ENCODE results near the gene MYH10.

The MYH10 gene

DNA sequence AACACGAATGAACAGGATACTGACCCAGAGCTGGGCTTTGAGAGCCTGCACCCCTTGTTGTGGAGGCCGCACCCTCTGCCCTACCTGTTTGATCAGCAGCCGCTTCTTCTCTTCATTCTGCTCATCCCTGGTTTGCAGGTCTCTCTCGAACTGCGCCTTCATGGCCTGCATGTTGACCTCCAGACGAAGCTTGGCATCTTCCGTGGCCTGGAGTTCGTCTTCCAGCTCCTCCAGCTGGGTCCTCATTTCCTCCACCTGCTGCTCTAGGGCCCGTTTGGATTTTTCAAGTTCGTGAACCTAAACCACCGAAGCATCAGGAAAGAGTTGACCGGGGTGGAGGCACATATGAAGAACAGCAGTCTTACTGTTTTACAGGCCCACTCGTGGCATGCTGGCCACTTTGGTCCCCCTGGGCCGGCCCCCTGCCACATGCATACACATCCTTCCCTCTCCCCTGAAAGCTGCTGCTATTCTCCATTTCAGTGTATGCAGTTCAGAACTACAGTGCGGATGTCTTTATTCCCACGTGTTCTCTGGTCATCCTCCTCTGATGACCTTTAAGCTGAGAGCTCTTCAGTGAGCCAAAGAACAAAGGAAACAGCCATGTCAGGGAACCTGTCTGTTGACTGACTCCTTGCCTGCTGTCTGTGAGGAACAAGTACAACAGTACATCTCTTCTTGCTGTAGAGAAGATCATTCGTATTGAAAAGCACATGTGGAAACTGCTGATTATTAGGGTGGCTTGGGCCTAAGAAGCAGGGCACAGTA, 140.1 kb downstream of the MYH10 start:
- DNase-seq: no peak

DNA sequence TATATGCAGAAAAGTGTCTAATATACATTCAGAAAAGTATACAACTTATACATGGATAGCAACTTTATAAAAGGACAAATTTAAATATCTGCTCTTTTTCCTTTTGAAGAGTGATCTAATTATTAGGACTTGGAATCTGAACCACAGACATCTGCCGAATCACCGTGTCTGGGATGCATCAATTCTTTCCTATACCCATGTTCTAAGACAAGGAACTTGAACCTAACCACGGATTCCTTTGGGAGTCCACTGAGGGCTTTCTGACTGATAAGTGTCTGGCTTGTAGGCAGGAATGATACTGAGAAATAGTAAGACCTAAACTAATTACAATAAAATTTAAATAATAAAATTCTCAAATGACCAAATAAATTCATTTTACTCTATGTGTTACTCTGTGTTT, 140.7 kb downstream of the MYH10 start:
- no peak for DNase-seq

DNA sequence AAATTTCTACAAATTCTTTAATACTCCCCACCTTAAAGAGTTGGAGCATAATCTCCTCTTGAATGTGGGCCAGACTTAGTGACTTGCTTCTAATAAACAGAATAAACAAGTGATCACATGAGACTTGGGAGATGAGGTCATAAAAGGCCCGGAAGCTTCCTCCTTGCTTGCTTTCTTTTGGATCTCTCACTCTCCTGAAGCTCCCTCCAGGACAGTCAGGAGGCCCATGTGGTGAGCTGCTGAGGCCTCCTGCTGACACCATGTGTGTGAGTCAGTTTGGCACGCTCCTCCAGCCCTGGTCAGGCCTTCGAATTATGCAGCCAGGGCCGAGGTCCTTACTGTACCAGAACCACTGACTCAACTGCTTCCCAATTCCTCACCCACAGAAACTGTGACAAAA, 141.6 kb downstream of the MYH10 start:
- no peak for DNase-seq

DNA sequence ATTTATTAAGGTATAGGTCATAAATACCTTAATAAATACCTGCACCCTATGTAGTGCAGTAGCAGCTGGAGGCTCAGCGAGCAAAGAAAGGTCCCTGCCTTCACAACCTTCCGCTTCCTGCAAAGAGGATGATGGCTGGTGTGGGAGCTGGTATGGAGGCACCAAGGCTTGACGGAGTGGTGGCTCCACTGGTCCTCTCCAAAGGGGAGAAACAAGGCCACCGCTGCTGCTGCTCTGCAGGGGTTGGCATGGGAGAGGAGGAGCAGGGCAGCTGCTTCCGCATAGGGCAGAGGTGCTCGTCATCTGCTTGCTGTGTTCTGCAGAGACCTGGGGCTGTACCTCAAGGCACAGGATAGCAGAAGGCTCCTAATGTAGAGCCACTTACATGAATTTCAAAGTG, 142.0 kb downstream of the MYH10 start:
- DNase-seq: no peak

DNA sequence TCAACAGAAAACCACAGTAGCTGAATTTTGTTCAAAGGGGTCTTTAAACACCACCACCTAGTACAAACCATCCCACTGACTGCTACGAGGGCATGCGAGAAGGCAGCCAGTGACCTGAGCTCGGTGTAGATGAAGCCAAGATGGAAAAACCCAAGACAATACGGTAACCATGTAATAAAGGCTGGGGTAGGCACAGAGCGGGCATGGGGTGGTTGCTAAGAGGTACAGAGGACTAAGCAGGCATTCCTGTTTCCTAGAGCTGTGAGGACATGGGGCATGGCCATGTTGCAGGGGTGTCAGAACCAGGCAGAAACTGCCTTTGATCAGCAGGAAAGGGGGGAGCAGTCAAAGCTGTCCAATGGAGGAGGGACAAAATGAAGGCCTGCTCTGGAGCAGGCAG, 142.8 kb downstream of the MYH10 start:
- DNase-seq: no peak

DNA sequence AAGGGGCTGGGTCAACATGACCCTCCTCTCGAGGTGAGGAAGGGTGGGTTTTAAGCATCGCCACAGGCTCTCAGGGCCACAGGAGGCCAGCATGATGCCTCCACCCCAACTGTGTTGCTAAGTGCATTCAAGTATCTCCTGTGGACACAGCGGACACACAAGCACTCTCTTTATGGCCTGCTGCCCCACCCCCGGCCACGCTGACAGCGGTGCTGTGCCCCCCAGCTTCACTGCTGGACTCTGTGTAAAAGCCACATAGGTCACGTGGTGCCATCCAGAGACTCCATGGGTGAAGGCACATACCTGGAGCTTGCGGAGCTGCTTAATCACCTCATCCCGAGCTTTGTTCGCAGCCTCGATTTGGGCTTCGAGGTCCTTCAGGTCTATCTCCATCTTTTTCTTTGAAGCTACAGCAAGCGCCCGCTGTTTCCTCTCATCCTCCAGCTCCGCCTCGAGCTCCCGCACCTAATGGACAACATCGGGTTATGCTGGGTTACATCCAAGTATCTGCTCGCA, 143.3 kb downstream of the MYH10 start:
- no peak for DNase-seq

DNA sequence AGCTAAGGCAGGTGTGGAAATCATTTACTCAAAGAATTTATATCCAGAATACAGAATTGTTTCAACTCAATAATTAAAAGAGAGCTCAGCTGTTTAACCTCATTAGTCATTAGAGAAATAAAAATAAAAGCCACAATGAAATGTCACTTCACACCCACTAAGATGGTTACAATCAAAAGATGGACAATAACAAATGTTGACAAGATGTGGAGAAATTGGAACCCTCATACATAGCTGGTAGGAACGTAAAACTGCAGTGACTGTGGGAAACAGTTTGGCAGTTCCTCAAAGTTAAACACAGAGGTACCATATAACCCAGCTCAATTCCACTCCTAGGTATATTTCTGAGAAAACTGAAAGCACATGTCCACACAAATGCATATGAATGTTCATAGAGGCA, 145.0 kb downstream of the MYH10 start:
- DNase-seq: no peak

DNA sequence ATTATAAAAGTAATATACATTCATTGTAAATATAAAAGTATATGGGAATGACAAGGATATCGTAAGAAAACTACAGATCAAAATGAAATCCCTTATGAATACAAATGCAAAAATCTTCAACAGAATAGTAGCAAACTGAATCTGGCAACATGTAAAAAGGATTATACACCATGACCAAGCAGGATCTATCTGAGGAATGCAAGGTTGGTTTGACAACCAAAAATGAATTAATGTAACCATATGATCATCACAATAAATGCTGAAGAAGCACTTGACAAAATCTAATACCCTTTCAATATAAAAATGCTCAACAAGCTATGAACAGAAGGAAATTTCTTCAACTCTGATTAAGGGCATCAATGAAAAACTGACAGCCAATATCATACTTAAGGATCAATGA, 146.1 kb downstream of the MYH10 start:
- DNase-seq: no peak

DNA sequence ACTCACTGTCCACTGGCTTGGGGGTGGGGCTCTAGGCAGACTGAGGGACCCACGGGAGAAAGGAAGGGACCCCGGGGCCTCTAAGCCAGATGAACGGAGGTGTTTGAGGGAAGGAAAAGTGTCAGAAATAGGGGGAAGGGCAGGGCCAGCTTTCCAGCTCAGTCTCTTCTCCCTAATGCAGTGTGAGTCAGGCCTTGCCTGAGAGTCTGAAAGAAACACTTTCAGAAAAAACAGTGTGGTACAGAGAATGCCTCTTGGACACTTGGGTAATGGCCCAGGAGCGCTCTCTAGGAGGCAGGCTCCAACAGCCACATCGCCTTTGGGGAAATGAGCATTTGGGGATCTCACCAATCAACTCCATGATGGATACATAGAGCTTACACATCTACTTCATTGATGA, 148.0 kb downstream of the MYH10 start:
- DNase-seq: no peak

DNA sequence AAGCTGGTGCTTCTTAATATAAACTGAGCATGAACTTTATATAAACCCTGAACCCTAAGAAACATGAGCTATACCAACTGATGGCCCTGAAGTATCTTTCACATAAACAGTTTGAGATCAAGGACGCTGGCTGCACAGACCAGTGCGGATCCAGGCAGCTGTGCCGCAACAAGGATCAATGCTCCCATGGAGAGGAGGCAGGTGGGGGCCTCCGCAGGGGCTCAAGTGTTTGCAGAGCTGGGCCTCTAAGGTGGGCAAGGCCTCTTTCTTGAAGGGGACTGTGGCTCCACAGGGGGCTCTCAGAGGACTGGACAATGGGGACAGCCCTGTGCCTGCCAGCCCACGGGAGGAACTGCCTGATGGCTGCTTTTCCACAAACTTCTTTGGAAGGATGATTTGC, 148.8 kb downstream of the MYH10 start:
- no peak for DNase-seq

DNA sequence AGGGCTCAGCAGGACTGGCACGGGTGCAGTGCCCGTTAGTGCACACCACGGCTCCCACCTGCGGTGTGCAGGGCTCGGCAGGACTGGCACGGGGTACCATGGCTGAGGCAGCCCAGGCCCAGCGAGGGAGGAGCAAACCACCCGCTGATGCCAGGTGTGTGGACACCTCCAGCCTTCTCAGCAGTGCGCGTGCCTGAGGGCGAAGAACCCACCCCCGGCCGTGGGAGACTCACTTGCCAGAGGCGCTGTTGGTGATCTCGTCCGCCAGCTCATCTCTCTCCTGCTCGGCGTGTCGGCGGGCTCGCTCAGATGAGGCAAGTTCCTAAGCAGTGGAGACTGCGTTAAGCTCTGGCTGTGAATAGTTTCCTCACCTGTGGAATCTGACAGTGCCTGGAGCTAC, 149.4 kb downstream of the MYH10 start:
- no peak for DNase-seq

DNA sequence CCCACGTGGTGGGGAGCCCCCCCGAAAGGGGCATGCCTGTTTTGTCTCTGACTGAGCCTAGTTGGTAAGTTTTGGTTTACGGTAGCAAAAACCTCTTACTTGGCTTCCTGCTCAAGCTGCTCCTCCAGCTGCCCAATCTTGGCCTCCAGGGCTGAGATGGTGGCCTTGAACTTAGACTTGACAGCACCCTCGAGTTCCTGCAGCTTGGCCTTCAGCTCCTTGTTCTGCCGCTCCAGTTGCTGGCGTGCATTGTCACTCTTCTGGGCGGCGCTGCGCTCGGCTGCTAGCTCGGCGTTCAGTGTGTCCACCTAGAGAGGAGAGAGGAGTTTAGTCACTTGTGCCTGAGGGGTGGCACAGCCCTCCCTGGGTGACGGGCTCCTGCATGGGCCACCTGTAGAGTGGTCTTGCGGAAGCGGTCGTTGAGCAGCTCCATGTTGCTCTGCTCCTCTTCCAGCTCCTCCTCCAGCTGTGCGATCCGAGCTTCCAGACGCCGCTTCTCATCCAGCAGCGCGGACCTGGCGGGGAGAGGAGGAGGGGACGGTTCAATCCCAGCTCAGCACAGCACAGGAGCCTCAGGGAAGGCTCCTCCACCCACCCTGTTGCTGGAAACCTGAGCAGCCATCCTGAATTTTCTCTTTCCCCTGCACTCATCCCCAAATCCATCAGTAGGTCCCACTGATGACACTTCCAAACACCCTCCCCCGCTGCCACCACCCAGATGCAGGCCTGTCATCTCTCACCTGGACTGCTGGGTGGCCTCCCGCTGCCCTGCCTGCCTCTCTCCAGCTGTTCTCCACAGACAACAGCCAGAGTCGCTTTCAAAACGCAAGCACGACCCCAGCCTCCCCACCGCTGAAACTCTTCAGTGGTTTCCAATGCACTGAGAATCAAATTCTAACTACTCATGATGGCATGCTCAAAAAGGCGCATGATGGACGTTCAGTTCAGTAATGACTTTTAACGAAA, 150.2 kb downstream of the MYH10 start:
- no peak for DNase-seq

DNA sequence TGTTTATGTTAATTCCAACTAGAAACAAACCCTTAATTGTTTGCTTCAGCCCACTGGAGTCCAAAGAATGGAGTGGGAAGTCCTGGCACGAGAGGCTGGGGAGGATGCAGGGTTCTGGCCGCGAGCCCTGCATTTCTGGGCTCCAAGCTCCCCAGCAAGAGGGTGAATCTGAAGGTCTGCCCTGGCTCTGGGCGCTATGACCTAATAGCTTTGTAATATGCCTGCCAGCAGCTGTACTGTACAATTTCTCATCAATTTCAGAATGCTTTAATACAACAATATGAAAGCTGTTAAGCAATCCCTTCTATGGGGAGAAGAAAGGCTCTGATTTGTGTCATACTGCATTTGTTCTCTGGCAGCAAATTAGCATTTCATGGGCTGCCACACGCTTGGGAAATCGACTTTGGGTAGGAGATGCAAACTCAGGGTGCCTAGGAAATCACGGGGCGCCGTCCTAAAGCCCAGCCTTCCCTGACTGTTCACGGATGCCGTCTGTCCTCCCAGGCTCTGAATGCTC, 151.0 kb downstream of the MYH10 start:
- DNase-seq: no peak

DNA sequence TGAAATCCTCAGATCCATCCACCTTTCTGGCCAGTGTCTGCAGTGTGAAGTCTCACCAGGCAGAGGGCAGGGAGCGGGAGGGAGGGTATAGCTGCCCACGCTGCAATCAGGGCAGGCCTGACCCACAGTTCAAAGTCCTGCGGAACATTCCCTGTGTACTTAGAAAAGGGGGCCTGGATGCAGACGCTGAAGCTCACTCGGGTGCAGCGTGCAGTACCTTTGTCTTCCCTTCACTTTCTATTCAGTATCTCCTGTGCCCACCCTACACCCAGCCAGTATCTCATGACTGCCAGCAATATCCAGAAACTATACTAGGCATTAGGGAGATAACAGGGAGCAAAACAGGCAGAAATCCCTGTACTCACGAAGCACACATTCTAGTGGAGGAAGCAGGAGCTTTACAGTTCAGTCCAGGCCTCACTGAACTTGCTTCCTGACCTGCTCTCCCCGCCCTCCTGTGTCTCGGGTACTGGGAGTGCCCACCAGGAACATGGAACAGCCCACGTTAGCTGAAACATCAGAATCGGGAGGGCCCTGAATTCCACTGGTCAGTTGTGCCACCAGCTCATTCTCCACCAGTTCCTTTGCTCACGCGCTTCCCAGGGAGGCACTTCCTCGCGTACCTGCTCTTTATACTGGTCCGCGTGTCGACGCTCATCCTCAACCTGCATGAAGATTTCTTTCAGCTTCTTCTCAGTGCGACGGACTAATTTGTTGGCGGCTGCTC, 152.6 kb downstream of the MYH10 start:
- DNase-seq: no peak

DNA sequence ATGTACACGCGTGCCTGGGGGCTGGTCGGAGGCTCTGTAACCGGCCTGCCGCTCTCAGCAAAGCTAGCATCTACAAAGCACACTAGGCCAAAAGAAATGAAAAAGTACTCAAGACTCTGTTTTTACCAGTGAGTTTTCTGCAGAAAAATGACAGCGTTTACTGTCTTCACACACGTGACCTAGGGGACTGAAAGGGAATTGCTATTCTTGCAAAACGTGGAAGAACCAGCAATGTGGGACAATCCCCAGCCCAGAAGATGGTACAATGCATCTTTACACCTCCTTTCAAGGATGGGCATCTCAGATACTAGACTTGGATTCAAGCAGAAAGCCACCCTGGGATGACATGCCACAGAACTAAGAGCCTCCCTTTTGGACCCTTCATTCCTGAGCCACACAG, 153.4 kb downstream of the MYH10 start:
- DNase-seq: no peak

DNA sequence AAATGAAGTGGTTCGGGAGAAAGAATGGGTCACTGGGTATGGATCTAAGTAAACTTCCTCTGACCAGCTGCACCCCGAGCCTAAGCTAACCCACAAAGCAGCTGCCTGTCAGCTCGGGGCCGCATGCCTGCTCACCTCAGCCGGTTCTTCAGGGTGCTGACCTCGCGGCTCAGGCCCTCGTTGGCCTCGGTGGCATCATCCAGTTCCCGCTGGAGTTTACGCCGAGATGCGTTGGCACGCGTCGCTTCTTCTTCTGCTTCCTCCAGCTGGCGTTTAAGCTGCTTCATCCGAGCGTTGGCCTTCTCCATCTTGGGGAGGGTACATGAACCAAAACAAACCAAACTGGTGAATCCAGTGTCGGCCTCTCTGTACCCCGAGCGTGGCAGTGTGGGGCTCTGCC, 153.8 kb downstream of the MYH10 start:
- no peak for DNase-seq

DNA sequence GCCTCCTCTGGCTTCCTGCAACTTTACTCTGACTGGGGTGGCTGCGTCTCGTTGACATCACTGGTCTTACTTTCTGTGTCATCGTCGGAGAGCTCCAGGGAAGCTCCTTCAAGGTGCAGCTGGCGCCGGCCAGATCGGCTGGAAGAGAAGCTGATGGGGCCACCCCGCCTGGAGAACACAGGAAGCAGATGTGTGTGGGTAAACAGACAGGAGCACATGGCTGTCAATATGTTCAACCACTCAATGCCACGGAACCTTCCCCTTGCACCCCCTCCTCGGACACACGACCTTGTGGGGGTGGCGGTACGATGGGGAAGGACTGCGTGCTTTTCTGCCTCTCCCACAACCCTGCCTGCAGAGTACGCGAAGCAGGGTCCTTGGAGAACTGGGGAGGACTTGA, 154.7 kb downstream of the MYH10 start:
- no peak for DNase-seq

DNA sequence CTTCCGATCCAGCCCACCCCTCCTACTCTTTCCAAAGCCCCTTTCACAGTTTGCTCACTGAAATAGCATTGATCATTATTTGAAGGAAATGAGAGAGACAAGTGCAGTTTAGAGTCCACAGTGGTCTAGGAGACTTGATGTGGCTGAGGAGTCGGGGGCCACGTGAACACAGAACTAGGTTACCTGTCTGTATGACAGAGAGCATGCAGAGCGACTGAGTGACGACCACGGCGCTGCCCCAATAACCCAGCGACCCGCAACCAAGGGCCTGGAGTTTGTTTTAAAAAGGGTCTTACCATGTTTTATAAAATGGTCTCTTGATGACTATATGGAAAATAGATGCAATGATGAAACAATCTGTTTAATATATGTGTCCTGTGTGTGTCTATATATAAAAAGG, 155.3 kb downstream of the MYH10 start:
- DNase-seq: no peak

DNA sequence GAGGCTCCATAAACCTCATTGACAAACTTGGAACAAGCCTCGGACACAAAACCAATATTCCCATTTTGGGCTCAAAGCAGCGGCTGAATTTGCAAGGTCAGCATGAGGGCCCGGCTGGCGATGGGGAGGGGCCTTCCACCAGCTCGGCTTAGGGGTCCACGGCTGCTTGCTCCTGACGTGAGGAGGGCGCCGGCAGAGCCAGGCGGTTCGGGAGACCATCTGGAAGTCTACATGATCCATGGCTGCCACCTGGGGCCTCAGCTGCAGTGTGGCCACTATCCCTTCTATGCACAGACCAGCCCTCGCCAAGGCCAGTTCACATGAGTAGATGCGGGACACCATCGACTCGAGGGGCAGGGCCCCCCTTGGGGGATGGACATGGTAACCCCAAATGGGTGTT, 155.7 kb downstream of the MYH10 start:
- DNase-seq: no peak

DNA sequence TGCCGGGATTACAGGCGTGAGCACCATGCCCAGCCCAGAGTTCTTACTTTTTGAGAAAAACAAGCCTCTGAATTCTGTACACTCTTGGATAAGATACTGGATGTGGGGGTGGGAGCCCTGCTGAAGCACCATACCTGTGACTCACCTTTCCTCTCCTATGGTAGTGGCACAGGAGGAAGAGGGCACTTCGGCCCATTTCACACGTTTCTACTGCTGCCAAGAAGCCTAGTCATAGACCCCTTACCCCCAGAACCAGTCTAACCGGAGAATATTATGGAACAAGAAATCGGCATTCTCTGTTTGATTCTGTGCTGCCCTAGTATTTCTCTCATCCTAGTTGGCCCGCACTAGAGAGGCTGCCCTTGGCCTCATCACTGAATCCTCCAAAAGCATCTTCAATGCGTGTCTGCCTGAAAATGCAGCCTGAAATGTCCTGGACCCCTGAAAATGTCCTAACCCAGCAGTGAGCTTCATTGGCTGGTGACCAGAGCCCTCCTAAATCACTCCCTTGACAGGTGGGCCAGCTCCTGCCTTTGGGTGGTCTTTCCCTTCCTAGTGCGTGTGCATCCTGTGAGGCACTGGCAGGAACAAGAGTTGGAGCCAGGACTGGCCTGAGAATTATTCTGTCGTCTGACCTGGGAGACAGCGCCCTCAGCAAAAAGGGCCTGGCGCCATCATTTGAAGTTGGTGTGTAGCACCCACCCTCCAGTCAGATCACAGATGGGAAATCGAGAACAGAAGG, 156.9 kb downstream of the MYH10 start:
- no peak for DNase-seq

DNA sequence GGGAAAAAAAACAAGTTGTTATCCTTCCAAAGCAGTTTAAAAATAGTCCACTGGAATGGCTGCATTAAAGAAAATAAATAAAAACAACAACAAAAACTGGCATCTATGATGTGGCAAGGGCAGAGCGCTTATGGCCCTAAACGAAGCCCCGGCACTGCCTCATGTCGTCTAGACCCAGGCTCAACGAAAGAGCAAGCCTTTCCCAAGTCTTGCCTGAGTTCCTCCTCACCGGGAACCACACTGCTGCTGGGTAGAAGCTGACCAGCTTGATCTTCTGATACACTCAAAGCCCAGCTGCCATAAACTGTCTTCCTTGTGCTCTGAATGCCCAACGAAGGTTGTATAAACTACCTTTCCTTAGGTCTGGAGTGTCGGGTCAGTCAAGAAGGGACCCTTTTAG, 157.9 kb downstream of the MYH10 start:
- no peak for DNase-seq

DNA sequence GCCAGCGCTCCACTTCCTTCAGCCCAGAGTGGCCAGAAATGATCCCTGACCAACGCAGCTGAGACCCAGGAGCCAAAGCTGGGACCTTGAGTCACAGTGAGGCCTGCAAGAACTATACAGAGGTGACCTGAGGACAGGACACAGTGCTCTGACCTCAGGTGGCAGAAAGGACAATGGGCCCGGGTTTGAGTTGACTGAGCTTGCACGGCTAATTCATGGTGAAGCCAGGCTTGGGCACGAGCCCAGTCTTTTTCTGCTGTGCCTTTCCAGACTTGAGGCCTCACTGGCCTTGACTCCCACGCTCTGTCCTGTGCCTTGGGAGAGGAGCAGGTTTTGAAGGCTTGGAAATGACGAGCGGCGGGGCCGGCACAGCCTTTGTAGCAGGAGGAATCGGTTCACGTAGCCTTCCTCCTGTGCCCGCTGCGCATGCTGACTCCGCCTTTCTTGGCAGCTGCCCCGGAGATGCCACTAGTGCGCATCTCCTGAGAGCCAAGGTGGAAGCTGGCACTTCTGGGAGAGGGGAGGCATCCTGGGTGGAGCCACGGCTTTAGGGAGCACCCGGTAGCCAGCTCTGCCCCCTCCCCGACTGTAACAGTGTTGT, 160.0 kb downstream of the MYH10 start:
- no peak for DNase-seq
